Transverse colon (tissue), 4 donors: ENCODE measurements around the gene RALGPS1. TPM values are rescaled to one million over a fixed set of nuclear protein-coding genes. Genes with fewer than 3 reads are reported as not detected.
"Not testable (repeated sequence)": the region's sequence is repeated elsewhere in the genome, so short reads cannot be mapped to it uniquely, and the experiment has no call there.

ENCODE experiments used
- DNase-seq: peaks from one replicate; pipeline ENCODE4 v3.0.0-alpha.2; 2019
- H3K27ac ChIP-seq, 4 donors: fragments of 200-600 bp; sonication (generic); 2 replicates each; pipeline ENCODE4 v1.5.1; 2016 to 2018; ENCODE audit warnings: inconsistent platforms in 4 of 4
- H3K27me3 ChIP-seq: fragments of 200-600 bp; sonication (generic); 2 replicates; pipeline ENCODE4 v1.5.1; 2017; ENCODE audit warnings: inconsistent platforms
- H3K36me3 ChIP-seq, 4 donors: fragments of 200-600 bp; sonication (generic); 2 replicates each; pipeline ENCODE4 v1.5.1; 2017 to 2019; ENCODE audit warnings: inconsistent platforms in 4 of 4
- H3K4me1 ChIP-seq, 4 donors: fragments of 200-600 bp; sonication (generic); 2 replicates each; pipeline ENCODE4 v1.5.1; 2017 to 2020; ENCODE audit warnings: inconsistent platforms in 4 of 4
- H3K4me3 ChIP-seq, 4 donors: fragments of 200-600 bp; sonication (generic); 1 replicate in 1 of 4; 2 replicates in 3 of 4; pipeline versions ENCODE4 v1.5.1 to v1.6.1; 2017 to 2019; ENCODE audit warnings: inconsistent platforms in 4 of 4
- H3K9me3 ChIP-seq, 2 donors: fragments of 200-600 bp; sonication (generic); 2 replicates each; pipeline ENCODE4 v1.5.1; 2017 to 2019; ENCODE audit warnings: inconsistent platforms in 2 of 2
- EP300 ChIP-seq: sonication (generic); formaldehyde crosslinking; IDR thresholded peaks from one replicate; pipeline ENCODE4 v1.6.1; 2017; ENCODE audit warnings: antibody characterized with exemption, low read depth
- POLR2A ChIP-seq: fragments of 450-650 bp; IDR thresholded peaks from one replicate; pipeline ENCODE4 v1.6.1; 2016; ENCODE audit warnings: antibody characterized with exemption, mild to moderate bottlenecking, moderate library complexity
- POLR2AphosphoS5 ChIP-seq, 3 donors: sonication (generic); formaldehyde crosslinking; IDR thresholded peaks; one replicate each; pipeline ENCODE4 v1.6.1; 2016; ENCODE audit warnings: antibody characterized with exemption in 3 of 3
- whole genome bisulfite sequencing, 2 donors: methylation state at CpG; one replicate each; pipeline ENCODE4 v1.1.5; 2018; ENCODE audit warnings: low coverage in 1 of 2; 5-methylcytosine and 5-hydroxymethylcytosine counted together
- in situ Hi-C, 4 donors: fragments of 200-750 bp; cut with MboI; loops; one replicate each; pipeline versions ENCODE4 v1.15.0 to v1.15.1; 2017; ENCODE audit warnings: low sequenced_read_pairs in 3 of 4, low pct_ligation_motif_present in 1 of 4, low pct_unique_long_range_greater_than_20kb in 1 of 4
- intact Hi-C: fragments of 100-400 bp; cut with DNase I; formaldehyde crosslinking; loops from one replicate; pipeline ENCODE4 v1.15.1; 2023; ENCODE audit warnings: low total_unique reads
- total RNA-seq, 4 donors: library from RNA; depleted of rRNA; stranded (reverse); fragments of >200 nt; gene quantifications; one replicate each; pipeline ENCODE4 v1.1.0, GENCODE V29; 2016
- TF ChIP-seq, protein P1 (sequence below), 5 experiments: fragments of 200-600 bp in 3 of 5; fragments of 450-650 bp in 2 of 5; sonication (generic) in 3 of 5; IDR thresholded peaks; 1 replicate in 2 of 5; 2 replicates in 3 of 5; pipeline ENCODE4 v1.5.1; 2016 to 2017; ENCODE audit warnings: antibody characterized with exemption in 5 of 5, inconsistent platforms in 3 of 5, mild to moderate bottlenecking in 2 of 5, moderate library complexity in 1 of 5

Gene RALGPS1
- total RNA-seq, 4 donors from 2014 or later = 46.0 to 119 (median 87.6) TPM

DNA sequence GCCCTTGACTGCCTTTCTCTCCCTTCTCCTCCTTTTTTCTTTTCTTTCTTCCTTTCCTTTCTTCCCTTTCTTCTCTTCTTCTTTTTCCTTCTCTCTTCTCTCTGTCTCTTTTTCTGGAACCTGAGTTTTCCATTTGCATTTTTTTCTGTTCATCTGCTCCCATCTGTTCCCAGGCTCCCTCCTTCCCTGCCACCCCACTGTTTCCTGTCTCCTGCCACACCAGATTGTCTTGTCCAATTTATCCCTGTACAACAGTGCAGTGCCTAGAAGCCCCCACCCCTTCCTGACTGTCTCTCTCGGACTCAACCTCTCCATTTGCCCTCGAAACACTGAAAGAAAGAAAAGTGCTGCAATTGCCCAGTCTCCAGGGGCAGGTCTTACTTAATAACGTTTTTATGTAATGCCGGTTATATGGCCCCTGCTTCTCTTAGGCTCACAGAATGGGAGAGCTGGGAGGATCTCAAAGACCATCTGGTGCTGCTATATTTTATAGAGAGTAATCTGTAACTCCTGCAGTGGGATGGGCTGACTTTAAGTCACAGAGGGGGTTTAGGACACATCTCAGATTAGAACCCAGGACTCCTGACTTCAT lies 101.4 kb downstream of the RALGPS1 start:
- Histone ChIP-seq H3K9me3 (no peaks in the 10 kb centered on the region), H3K36me3 (no peaks in the 10 kb centered on the region), H3K27ac (no peak overlapping the region), H3K4me1 (peaks cover 5 to 19% (median 12%) of the 10 kb centered on the region in 4 donors), H3K27me3 (no peaks in the 10 kb centered on the region), H3K4me3 (no peak overlapping the region)
- WGBS, 2 donors = 84% methylated on average over 4 of the region's 4 CpGs; no CpG with 5 or more reads in 1 of the 2 donors
- no peak for TF ChIP-seq POLR2AphosphoS5 (IDR thresholded peaks at IDR 0.05)
- TF ChIP-seq EP300 = no peak
- no peak for TF ChIP-seq POLR2A
- TF ChIP-seq, protein P1, sequence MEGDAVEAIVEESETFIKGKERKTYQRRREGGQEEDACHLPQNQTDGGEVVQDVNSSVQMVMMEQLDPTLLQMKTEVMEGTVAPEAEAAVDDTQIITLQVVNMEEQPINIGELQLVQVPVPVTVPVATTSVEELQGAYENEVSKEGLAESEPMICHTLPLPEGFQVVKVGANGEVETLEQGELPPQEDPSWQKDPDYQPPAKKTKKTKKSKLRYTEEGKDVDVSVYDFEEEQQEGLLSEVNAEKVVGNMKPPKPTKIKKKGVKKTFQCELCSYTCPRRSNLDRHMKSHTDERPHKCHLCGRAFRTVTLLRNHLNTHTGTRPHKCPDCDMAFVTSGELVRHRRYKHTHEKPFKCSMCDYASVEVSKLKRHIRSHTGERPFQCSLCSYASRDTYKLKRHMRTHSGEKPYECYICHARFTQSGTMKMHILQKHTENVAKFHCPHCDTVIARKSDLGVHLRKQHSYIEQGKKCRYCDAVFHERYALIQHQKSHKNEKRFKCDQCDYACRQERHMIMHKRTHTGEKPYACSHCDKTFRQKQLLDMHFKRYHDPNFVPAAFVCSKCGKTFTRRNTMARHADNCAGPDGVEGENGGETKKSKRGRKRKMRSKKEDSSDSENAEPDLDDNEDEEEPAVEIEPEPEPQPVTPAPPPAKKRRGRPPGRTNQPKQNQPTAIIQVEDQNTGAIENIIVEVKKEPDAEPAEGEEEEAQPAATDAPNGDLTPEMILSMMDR (IDR thresholded peaks at IDR 0.05) = no peak
- intact Hi-C loops (no loop called here), in situ Hi-C loops (no loop called here)
- DNase-seq = no peak

DNA sequence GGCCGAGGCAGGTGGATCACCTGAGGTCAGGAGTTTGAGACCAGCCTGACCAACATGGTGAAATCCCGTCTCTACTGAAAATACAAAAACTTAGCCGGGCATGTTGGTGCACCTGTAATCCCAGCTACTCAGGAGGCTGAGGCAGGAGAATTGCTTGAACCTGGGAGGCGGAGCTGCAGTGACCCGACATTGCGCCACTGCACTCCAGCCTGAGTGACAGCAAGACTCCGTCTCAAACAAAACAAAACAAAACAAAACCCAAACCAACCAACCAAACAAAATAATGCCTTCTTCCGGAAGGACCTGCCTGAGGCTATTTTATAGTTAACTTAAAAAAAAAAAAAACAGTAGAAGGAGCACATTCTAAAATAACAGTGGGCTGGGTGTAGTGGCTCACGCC lies 103.4 kb downstream of the RALGPS1 start:
- H3K4me1 ChIP-seq = peaks cover 5 to 20% (median 7%) of the 10 kb centered on the region in 4 donors
- DNase-seq, intact Hi-C loops, H3K4me3 ChIP-seq, H3K27me3 ChIP-seq, H3K27ac ChIP-seq, in situ Hi-C loops, H3K36me3 ChIP-seq, H3K9me3 ChIP-seq: not testable (repeated sequence)
- 91 to 97% methylated on average over 8 to 9 of the region's 9 CpGs for WGBS, 2 donors

DNA sequence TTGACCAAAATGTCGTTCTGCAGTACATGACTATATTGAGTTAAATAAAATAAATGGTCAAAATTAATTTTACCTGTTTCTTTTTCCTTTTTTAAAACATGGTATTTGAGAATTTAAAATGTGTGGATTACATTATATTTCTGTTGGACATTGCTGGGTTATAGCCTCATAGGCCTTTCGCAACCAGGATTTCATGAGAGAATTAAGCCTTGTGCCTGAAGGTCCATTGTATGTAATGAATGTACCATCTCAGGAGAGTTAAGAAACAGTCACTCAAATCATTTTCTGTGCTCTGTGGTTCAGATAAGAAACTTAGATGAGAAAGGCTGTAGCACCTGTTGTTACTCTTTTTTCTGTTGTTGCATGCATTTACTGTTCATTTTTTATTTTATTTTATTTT lies 104.4 kb downstream of the RALGPS1 start:
- H3K4me3 ChIP-seq = no peak overlapping the region
- H3K9me3 ChIP-seq = no peaks in the 10 kb centered on the region
- WGBS, 2 donors = 87 to 100% methylated on average over 2 of the region's 2 CpGs
- in situ Hi-C loops (no loop called here), intact Hi-C loops (no loop called here)
- no peak overlapping the region for H3K27ac ChIP-seq
- H3K4me1 ChIP-seq = peaks cover 6 to 26% (median 9%) of the 10 kb centered on the region in 4 donors
- no peak for TF ChIP-seq POLR2AphosphoS5 (IDR thresholded peaks at IDR 0.05)
- TF ChIP-seq, protein P1 (IDR thresholded peaks at IDR 0.05) = no peak
- no peak for TF ChIP-seq POLR2A
- no peak for TF ChIP-seq EP300
- H3K27me3 ChIP-seq = no peaks in the 10 kb centered on the region
- DNase-seq = no peak
- no peaks in the 10 kb centered on the region for H3K36me3 ChIP-seq

DNA sequence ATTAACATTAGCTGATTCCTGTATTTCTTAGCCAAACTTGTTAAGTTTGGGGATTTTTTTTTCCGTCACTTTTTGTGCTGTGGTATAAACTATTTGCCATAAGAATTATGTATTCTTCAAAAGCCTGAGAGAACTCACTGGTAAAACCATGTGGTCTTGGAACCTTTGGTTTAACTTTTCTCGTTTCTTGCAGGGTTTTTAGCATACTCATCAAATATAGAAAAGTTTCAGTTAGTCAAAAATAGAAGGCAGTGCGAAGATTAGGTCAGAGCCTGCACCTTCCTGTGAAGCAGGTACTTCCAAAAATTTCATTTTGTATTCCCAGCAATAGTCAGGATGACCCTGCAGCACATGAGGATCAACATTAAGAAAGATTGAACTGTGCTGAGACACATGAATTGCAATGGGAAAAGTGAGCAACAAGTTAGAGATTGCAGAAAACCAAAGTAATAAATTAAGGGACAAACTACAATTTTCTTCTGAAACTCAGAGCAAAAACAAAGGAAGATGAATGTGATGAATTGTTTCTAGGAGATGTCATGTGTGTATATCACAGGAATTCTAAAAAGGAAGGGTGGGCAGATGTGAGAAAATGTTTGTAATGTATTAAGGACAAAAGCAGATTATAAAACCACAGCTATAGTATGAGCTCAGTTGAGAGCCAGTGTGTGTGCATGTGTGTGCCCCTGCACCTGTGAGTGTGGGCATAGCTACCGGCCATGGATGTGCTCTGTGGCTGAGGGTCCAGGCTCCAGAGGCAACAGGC lies 105.6 kb downstream of the RALGPS1 start:
- TF ChIP-seq EP300 (no peak), POLR2A (no peak), POLR2AphosphoS5 (IDR thresholded peaks at IDR 0.05) (no peak)
- TF ChIP-seq, protein P1 (IDR thresholded peaks at IDR 0.05) = no peak
- 81 to 92% methylated on average over 2 to 4 of the region's 4 CpGs for WGBS, 2 donors
- Histone ChIP-seq H3K27me3 (no peaks in the 10 kb centered on the region), H3K4me3 (no peak overlapping the region), H3K9me3 (no peaks in the 10 kb centered on the region), H3K4me1 (peaks cover 6 to 22% (median 9%) of the 10 kb centered on the region in 4 donors), H3K27ac (peak overlapping the region in 2 of 4 donors; percentile 72 to 84), H3K36me3 (no peaks in the 10 kb centered on the region)
- intact Hi-C loops (no loop called here), in situ Hi-C loops (no loop called here)
- no peak for DNase-seq
